OCI-LY1 (cell line): ENCODE data around the gene TCP11L2.

Source experiments
- CTCF ChIP-seq: fragments of 200-600 bp; sonication (generic), shearing (Covaris generic); IDR thresholded peaks from 2 replicates; pipeline ENCODE4 v1.5.1; 2017; ENCODE audit warnings: mild to moderate bottlenecking, antibody characterized with exemption, low read length, moderate library complexity, mixed read lengths
- EZH2 ChIP-seq: fragments of 200-600 bp; sonication (generic), shearing (Covaris generic); IDR thresholded peaks from 2 replicates; pipeline ENCODE4 v1.8.0; 2017; ENCODE audit warnings: borderline replicate concordance, mixed run types, mild to moderate bottlenecking, antibody characterized with exemption, low read length, moderate library complexity, mixed read lengths

GRCh38 chr12:106256524-106256923, 46.0 kb upstream of the TCP11L2 start:
- TF ChIP-seq EZH2 (no peak), CTCF (no peak)
